Lower leg skin (tissue), 4 donors: ENCODE data around the gene VPS37B. TPM values are rescaled to one million over a fixed set of nuclear protein-coding genes. Genes with fewer than 3 reads are reported as not detected.
A peak's percentile ranks its signal among the peaks of the same experiment; 100 is the strongest.
"Not testable (repeated sequence)": the region's sequence is repeated elsewhere in the genome, so short reads cannot be mapped to it uniquely, and the experiment has no call there.

ENCODE experiments used
- DNase-seq, 2 donors: peaks; one replicate each; pipeline ENCODE4 v3.0.0-alpha.2; 2019; ENCODE audit warnings: low spot score in 2 of 2
- H3K4me3 ChIP-seq: fragments of 200-600 bp; sonication (generic); 2 replicates; pipeline ENCODE4 v1.5.1; 2017; ENCODE audit warnings: mild to moderate bottlenecking, low read depth; ENCODE audit not compliant: poor library complexity, severe bottlenecking
- POLR2A ChIP-seq, 2 donors: fragments of 450-650 bp; IDR thresholded peaks; one replicate each; pipeline ENCODE4 v1.6.1; 2016 to 2017; ENCODE audit warnings: antibody characterized with exemption in 2 of 2, mild to moderate bottlenecking in 1 of 2, moderate library complexity in 1 of 2
- WGBS, 2 donors: methylation state at CpG; one replicate each; pipeline ENCODE4 v1.1.5; 2018; 5-methylcytosine and 5-hydroxymethylcytosine counted together
- intact Hi-C: fragments of 100-400 bp; cut with DNase I; formaldehyde crosslinking; loops from one replicate; pipeline ENCODE4 v1.15.0; 2023; ENCODE audit warnings: low total_unique reads
- total RNA-seq, 4 donors: library from RNA; depleted of rRNA; stranded (reverse); fragments of >200 nt; gene quantifications; one replicate each; pipeline ENCODE4 v1.1.0, GENCODE V29; 2016
- TF ChIP-seq, protein P1 (sequence below), 3 donors: fragments of 450-650 bp; IDR thresholded peaks; one replicate each; pipeline ENCODE4 v1.5.1; 2016; ENCODE audit warnings: antibody characterized with exemption in 3 of 3, mild to moderate bottlenecking in 3 of 3, moderate library complexity in 2 of 3

The VPS37B gene
- total RNA-seq, 4 donors from 2014 or later, result 27.7 to 47.8 (median 42.3) TPM

GRCh38 chr12:122880668-122881067 is 15.3 kb downstream of the VPS37B start:
- DNase-seq, result peak in 1 of 2 donors; percentile 75
- no peak overlapping the region for H3K4me3 ChIP-seq
- TF ChIP-seq, protein P1, sequence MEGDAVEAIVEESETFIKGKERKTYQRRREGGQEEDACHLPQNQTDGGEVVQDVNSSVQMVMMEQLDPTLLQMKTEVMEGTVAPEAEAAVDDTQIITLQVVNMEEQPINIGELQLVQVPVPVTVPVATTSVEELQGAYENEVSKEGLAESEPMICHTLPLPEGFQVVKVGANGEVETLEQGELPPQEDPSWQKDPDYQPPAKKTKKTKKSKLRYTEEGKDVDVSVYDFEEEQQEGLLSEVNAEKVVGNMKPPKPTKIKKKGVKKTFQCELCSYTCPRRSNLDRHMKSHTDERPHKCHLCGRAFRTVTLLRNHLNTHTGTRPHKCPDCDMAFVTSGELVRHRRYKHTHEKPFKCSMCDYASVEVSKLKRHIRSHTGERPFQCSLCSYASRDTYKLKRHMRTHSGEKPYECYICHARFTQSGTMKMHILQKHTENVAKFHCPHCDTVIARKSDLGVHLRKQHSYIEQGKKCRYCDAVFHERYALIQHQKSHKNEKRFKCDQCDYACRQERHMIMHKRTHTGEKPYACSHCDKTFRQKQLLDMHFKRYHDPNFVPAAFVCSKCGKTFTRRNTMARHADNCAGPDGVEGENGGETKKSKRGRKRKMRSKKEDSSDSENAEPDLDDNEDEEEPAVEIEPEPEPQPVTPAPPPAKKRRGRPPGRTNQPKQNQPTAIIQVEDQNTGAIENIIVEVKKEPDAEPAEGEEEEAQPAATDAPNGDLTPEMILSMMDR (IDR thresholded peaks at IDR 0.05), result no peak
- no peak for TF ChIP-seq POLR2A (IDR thresholded peaks at IDR 0.05)
- intact Hi-C loops, result no loop called here
- WGBS, 2 donors, result 55 to 60% methylated on average over 8 of the region's 8 CpGs

DNA sequence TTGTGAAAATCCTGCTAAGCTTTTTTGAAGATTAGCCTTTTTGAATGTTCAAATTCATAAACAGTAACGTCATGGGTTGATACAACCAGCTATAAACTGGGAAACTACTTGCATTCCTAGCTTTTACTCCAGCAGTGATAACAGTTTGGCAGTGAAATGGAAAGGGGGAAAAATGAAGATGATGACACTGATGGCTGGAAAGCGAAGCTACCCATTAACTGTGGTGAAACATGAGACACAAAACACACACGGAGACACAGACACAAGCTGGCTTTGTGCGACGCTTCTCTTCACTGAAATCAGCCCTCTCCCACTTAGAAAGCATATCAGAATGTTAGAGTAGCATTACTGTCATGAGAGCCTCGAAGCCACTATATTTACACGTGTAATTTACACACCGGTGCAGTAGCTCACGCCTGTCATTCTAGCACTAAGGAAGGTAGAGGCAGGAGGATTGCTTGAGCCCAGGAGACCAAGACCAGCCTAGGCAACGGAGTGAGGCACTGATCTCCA is 15.7 kb downstream of the VPS37B start:
- intact Hi-C loops, result no loop called here
- 74 to 77% methylated on average over 10 of the region's 10 CpGs for WGBS, 2 donors
- no peak for TF ChIP-seq POLR2A (IDR thresholded peaks at IDR 0.05)
- TF ChIP-seq, protein P1 (IDR thresholded peaks at IDR 0.05), result no peak
- DNase-seq, result peak in 1 of 2 donors; percentile 12
- H3K4me3 ChIP-seq, result no peak overlapping the region

GRCh38 chr12:122878780-122879612 is 16.9 kb downstream of the VPS37B start:
- H3K4me3 ChIP-seq, result no peak overlapping the region
- intact Hi-C loops, result no loop called here
- peak in 1 of 2 donors; percentile 80 for DNase-seq
- TF ChIP-seq, protein P1 (IDR thresholded peaks at IDR 0.05), result no peak
- no peak for TF ChIP-seq POLR2A (IDR thresholded peaks at IDR 0.05)
- WGBS, 2 donors, result 80 to 82% methylated on average over 17 of the region's 17 CpGs

DNA sequence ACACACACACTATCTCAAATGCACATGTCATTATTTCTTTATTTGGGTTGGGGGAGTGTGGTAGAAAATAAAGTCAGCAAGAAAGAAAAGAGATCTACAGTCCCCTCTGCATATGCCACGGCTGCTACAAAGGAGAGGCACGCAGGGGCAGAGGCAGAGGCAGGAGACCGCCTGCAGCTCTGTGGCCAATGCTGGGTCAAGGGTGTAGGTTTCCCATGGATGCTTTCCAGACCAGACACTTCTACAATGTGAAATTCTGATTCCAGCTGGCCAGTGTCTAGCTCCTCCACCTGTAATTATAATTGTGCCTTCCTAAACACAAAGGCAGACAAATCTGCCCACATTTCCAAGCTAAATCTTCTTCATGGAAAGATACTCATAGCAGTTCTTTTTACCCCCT is 19.2 kb downstream of the VPS37B start:
- intact Hi-C loops, result no loop called here
- DNase-seq, result peak in 1 of 2 donors; percentile 28
- no peak for TF ChIP-seq POLR2A (IDR thresholded peaks at IDR 0.05)
- TF ChIP-seq, protein P1 (IDR thresholded peaks at IDR 0.05), result no peak
- no peak overlapping the region for H3K4me3 ChIP-seq
- 73 to 83% methylated on average over 3 of the region's 3 CpGs for WGBS, 2 donors

- intact Hi-C loops, H3K4me3 ChIP-seq: not testable (repeated sequence)
- peak in 1 of 2 donors; percentile 57 for DNase-seq
- 93 to 95% methylated on average over 5 of the region's 5 CpGs for WGBS, 2 donors
These were observed 19.6 kb downstream of the VPS37B start for GRCh38 chr12:122876281-122876680.

DNA sequence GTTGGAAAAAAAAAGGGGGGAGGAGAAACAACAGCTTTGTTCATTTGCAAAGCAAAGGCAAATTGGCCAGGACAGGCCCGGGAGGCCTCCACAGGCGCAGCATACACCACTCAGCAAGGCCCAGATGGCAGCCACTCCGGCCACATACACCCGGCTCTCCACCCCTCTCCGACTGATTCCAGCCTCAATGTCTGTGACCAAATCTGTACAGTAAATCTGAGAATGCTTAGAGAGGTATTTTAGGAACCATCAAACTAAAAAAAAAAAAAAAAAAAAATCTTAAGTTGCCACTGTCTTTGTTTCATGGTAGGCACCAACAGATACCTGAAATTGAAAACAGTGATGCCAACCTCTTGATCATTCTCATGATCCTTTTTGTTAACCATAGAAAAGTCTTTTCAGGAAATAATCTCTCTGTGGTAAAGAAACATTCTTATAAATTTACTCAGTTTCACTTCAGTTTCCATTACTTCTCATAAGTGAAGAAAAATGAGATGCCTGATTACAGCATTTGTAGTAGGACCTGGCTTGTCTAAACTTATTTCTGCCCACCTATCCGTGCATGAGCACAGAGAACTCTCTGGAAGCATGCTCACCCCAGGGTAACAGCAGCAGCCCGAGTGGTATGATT is 20.2 kb downstream of the VPS37B start:
- no peak overlapping the region for H3K4me3 ChIP-seq
- peak in 1 of 2 donors; percentile 65 for DNase-seq
- intact Hi-C loops, result no loop called here
- no peak for TF ChIP-seq POLR2A (IDR thresholded peaks at IDR 0.05)
- TF ChIP-seq, protein P1 (IDR thresholded peaks at IDR 0.05), result no peak
- WGBS, 2 donors, result 62 to 69% methylated on average over 7 of the region's 7 CpGs
